ENCODE results near the gene LYSET.
"Not testable (repeated sequence)": the region's sequence is repeated elsewhere in the genome, so short reads cannot be mapped to it uniquely, and the experiment has no call there.

Gene LYSET

GRCh38 chr14:93184391-93185348 lies at the start of gene LYSET, which contains the start of gene MOAP1:
LYSET (plus strand) TSS chr14:93185317; CDS start chr14:93185406, 89 bp downstream.
MOAP1 (minus strand) TSS chr14:93184897; CDS start chr14:93184242, 655 bp downstream.
- peak; percentile 74 for DNase-seq

DNA sequence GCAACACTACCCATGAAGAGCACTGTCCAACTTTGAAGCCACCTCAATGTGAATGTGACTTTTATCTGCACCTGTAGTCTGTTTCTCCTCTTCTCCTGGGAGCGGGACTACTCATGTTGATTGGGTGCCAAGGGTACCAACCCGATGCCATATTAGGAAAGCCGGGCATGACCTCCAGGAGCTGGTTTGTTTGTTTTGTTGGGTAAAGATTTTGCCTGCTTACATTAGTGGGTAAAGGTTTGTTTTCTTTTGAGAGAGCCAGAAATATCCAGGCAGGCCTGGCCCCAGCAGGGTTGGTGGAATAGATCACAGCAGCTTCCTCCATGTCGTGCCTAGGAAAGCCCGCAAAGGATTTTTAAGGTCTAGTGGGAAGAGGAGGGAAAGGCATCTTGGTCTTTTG lies 49.7 kb upstream of the LYSET start:
- DNase-seq: no peak

- DNase-seq: no peak
These were observed 49.1 kb upstream of the LYSET start for GRCh38 chr14:93136009-93136408.

DNA sequence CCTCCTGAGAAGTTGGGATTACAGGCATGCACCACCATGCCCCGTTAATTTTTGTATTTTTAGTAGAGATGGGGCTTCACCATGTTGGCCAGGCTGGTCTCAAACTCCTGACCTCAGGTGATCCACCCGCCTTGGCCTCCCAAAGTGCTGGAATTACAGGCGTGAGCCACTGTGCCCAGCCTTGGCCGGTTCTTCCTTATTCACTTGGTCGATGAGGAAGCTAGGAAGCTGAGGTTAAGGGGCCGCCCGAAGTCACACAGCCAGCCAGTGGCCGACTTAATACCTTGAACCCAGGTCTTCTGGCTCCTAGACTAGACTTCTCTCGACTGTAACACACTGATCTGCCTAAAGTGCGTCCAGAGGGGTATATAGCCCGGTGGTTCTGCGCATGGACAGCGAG lies 48.6 kb upstream of the LYSET start:
- DNase-seq: not testable (repeated sequence)

- no peak for DNase-seq
These were observed 47.3 kb upstream of the LYSET start for GRCh38 chr14:93137864-93138263.

DNA sequence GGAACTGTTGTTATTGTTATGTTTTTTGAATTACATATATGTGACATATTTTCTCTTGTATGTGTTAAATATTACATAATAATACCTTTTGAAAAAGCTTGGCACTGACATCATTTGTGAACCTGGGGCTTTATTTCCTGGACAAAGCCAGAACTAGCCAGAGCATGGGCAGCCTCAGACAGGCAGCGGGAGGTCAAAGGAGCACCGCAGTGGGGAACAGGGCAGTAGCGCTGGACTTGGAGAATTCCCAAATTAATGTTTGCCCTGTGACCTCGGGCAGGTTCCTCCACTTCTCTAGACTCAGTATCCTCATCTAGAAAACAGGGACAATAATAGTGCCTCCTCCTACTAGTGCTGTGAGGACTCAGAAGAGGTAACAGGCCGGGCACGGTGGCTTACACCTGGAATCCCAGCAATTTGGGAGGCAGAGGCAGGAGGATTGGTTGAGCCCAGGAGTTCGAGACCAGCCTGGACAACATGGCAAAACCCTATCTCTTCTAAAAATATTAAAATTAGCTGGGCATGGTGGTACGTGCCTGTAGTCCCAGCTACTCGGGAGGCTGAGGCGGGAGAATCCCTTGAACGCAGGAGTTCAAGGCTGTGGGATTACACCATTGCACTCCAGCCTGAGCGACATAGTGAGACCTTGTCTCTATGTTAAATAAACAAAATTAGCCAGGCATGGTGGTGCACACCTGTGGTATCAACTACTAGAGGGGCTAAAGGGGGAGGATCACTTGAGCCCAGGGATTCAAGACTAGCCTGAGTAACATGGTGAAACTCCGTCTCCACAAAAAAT lies 42.1 kb upstream of the LYSET start:
- DNase-seq: no peak

GRCh38 chr14:93146119-93146518 lies 39.0 kb upstream of the LYSET start:
- DNase-seq: no peak

GRCh38 chr14:93148979-93149378 lies 36.1 kb upstream of the LYSET start:
- no peak for DNase-seq

GRCh38 chr14:93150227-93151208 lies 34.6 kb upstream of the LYSET start:
- DNase-seq: no peak

DNA sequence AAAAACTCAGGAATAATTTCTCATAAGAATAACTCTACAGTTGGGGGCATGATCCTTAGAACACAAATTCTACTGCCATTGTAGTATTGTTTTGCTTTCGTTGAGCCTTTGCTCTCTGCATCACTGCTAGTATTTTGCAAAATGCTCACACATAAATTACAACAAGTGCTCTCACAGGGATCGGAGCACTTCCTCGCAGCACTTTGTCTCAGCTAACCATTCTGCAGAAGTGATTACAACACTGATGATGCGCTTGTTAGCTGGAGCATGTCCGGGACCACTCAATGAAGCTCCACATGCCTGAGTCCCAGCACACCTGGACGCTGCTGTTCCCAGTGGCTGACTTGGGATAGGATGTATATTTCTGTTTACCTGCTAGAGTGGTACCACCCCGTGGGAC lies 32.0 kb upstream of the LYSET start:
- DNase-seq: no peak

GRCh38 chr14:93155667-93156066 lies 29.4 kb upstream of the LYSET start:
- DNase-seq: no peak

- no peak for DNase-seq
These were observed 28.3 kb upstream of the LYSET start for GRCh38 chr14:93156693-93157369.

DNA sequence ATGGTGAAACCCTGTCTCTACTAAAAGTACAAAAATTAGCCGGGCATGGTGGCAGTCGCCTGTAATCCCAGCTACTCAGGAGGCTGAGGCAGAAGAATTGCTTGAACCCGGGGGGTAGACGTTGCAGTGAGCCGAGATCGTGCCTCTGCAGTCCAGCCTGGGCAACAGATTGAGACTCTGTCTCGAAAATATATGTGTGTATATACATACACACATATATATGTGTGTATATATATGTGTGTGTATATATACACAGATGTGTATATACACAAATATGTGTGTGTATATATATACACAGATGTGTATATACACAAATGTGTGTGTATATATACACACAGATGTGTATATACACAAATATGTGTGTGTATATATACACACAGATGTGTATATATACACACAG lies 26.8 kb upstream of the LYSET start:
- not testable (repeated sequence) for DNase-seq

DNA sequence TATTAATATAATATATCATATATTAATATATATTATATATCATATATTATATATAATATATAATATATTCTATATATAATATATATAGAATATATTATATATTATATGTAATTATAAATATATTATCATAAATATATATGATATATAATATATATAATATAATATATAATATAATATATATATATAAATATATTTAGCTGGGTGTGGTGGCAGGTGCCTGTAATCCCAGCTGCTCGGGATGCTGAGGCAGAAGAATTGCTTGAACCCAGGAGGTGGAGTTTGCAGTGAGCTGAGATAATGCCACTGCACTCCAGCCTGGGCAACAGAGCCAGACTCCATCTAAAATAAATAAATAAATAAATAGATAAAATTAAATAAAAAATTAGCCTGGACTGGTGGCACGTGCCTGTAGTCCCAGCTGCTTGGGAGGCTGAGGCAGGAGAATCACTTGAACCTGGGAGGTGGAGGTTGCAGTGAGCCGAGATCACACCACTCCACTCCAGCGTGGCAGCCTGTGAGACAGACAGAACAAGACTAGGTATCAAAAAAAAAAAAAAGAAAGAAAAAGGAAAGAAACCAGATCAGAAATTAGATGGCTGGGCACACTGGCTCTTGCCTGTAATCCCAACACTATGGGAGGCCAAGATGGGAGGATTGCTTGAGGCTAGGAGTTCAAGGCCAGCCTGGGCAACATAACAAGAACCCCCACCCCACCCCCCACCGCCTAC lies 25.3 kb upstream of the LYSET start:
- not testable (repeated sequence) for DNase-seq

- no peak for DNase-seq
These were observed 24.7 kb upstream of the LYSET start for GRCh38 chr14:93160353-93160801.

DNA sequence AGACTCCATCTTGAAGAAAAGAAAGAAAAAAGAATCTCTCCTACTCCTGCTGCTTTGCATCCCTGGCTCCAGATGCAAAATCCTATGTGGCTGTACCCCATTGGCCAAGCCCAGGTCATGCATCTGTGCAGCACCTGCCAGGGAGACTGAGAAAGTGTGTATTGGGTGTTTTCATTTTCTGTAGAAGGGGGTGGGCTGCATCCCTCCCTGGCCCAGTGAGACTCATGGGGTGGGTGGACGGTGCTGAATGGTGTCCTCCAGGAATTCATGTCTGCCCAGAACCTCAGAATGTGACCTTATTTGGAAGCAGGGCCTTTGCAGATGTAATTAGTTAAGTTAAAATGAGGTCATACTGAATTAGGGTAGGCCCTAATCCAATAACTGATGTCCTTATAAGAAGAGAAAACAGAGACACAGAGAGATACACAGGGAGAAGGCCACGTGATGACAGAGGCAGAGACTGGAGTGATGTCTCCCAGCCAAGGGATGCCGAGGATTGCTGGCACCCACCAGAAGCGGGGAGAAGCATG lies 23.6 kb upstream of the LYSET start:
- no peak for DNase-seq

DNA sequence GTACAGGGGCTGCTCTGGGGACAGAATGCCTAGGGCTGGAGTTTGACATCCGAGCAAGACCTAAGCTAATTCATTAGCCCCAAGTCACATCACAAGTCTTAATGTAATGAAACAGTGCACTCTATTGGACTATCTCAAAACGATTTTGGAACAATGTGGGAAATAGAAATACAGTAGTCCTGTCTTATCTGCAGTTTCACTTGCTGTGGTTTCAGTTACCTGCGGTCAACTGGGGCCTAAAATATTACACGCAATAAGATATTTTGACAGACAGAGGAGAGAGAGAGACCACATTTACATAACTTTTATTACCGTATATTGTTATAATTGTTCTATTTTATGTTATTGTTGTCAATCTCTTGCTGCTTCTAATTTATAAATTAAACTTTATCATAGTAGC lies 21.6 kb upstream of the LYSET start:
- no peak for DNase-seq

- DNase-seq: not testable (repeated sequence)
These were observed 19.5 kb upstream of the LYSET start for GRCh38 chr14:93165271-93166265.

DNA sequence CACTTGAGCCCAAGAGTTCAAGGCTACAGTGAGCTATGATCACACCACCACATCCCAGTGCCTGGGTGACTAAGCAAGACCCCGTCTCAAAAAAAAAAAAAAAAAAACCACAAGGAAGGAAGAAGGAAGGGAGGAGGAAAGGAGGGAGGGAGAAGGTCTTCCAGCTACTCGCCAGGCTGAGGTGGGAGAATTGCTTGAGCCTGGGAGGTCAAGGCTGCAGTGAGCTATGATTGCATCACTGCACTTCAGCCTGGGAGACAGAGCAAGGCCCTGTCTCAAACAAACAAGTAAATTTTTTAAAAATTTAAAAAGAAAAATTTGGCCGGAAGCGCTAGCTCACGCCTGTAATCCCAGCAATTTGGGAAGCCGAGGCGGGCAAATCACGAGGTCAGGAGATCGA lies 16.5 kb upstream of the LYSET start:
- DNase-seq: not testable (repeated sequence)
